NCI-H146 treated with DMSO at 0.1 percent for 48 hours (cell line): ENCODE measurements around the gene AGTR1.

ENCODE experiments used
- DNase-seq: peaks from one replicate; lab custom pipeline; 2025; ENCODE audit not compliant: unreplicated experiment; lab: John Stamatoyannopoulos, UW

The AGTR1 gene

GRCh38 chr3:148697306-148698189 lies at the start of gene AGTR1:
Gene AGTR1, plus strand, starts transcription at chr3:148697903. Its CDS starts 43,133 bp downstream, at chr3:148741036.
- DNase-seq, result no peak

GRCh38 chr3:148648685-148649352 lies 48.9 kb upstream of the AGTR1 start:
- no peak for DNase-seq

GRCh38 chr3:148651549-148651948 lies 46.2 kb upstream of the AGTR1 start:
- DNase-seq, result no peak

GRCh38 chr3:148654433-148654832 lies 43.3 kb upstream of the AGTR1 start:
- no peak for DNase-seq

- no peak for DNase-seq
Observed at GRCh38 chr3:148657470-148657869, 40.2 kb upstream of the AGTR1 start.

- DNase-seq, result no peak
Observed at GRCh38 chr3:148659512-148659911, 38.2 kb upstream of the AGTR1 start.

- DNase-seq, result no peak
Observed at GRCh38 chr3:148680289-148680688, 17.4 kb upstream of the AGTR1 start.

- no peak for DNase-seq
Observed at GRCh38 chr3:148681080-148681479, 16.6 kb upstream of the AGTR1 start.

GRCh38 chr3:148682997-148683396 lies 14.7 kb upstream of the AGTR1 start:
- DNase-seq, result no peak

- no peak for DNase-seq
Observed at GRCh38 chr3:148694116-148694515, 3.6 kb upstream of the AGTR1 start.

- no peak for DNase-seq
Observed at GRCh38 chr3:148698190-148698810, 597 bp downstream of the AGTR1 start.

- no peak for DNase-seq
Observed at GRCh38 chr3:148705314-148705713, 7.6 kb downstream of the AGTR1 start.

- no peak for DNase-seq
Observed at GRCh38 chr3:148707601-148708380, 10.1 kb downstream of the AGTR1 start.

GRCh38 chr3:148708409-148708808 lies 10.7 kb downstream of the AGTR1 start:
- no peak for DNase-seq

GRCh38 chr3:148709560-148710253 lies 12.0 kb downstream of the AGTR1 start:
- no peak for DNase-seq

- DNase-seq, result no peak
Observed at GRCh38 chr3:148710665-148711064, 13.0 kb downstream of the AGTR1 start.

- DNase-seq, result no peak
Observed at GRCh38 chr3:148711981-148712666, 14.4 kb downstream of the AGTR1 start.

- no peak for DNase-seq
Observed at GRCh38 chr3:148714521-148714920, 16.8 kb downstream of the AGTR1 start.

- no peak for DNase-seq
Observed at GRCh38 chr3:148716657-148717056, 19.0 kb downstream of the AGTR1 start.
